T-helper 9 cell (primary cell): ENCODE measurements around the gene HIPK1.

Experiments used
- DNase-seq: peaks from one replicate; pipeline ENCODE4 v3.0.0-alpha.2; 2020

Gene HIPK1

GRCh38 chr1:114021665-114022099, 92.6 kb downstream of the HIPK1 start:
- no peak for DNase-seq

- no peak for DNase-seq
Measured at GRCh38 chr1:114022877-114023276, 93.8 kb downstream of the HIPK1 start.

- DNase-seq, result no peak
Measured at GRCh38 chr1:114023377-114023776, 94.3 kb downstream of the HIPK1 start.

GRCh38 chr1:114024049-114024448, 94.9 kb downstream of the HIPK1 start:
- no peak for DNase-seq

GRCh38 chr1:114025609-114026401, 96.7 kb downstream of the HIPK1 start:
- DNase-seq, result no peak

GRCh38 chr1:114026797-114027196, 97.7 kb downstream of the HIPK1 start:
- DNase-seq, result no peak
